Measurements from ENCODE around the gene USP22. TPM values are rescaled to one million over a fixed set of nuclear protein-coding genes. Genes with fewer than 3 reads are reported as not detected.
A peak's percentile ranks its signal among the peaks of the same experiment; 100 is the strongest.

USP22 gene
- total RNA-seq, 1 donor from 2014 or later, result 279 TPM

GRCh38 chr17:21035406-21035805 is 7.4 kb downstream of the USP22 start:
- peak overlapping the region; percentile 51 for H3K4me3 Mint-ChIP-seq
- peaks cover 38% of the 10 kb centered on the region for H3K36me3 Mint-ChIP-seq
- peaks cover 50% of the 10 kb centered on the region for H3K4me1 Mint-ChIP-seq (ENCODE audit: unreplicated experiment)
- H3K9me3 Mint-ChIP-seq, result no peaks in the 10 kb centered on the region
- H3K27ac Mint-ChIP-seq, result peak overlapping the region; percentile 42
- no peak for TF ChIP-seq CTCF (conservative IDR thresholded peaks at IDR 0.05)
- H3K27me3 Mint-ChIP-seq, result no peaks in the 10 kb centered on the region
- DNase-seq (ENCODE audit: extremely low spot score, unreplicated experiment), result no peak

GRCh38 chr17:21034340-21035235 is 8.2 kb downstream of the USP22 start:
- H3K4me3 Mint-ChIP-seq, result peak overlapping the region; percentile 1
- peaks cover 38% of the 10 kb centered on the region for H3K36me3 Mint-ChIP-seq
- peak overlapping the region; percentile 42 for H3K27ac Mint-ChIP-seq
- DNase-seq (ENCODE audit: extremely low spot score, unreplicated experiment), result no peak
- H3K27me3 Mint-ChIP-seq, result no peaks in the 10 kb centered on the region
- H3K9me3 Mint-ChIP-seq, result no peaks in the 10 kb centered on the region
- peaks cover 51% of the 10 kb centered on the region for H3K4me1 Mint-ChIP-seq (ENCODE audit: unreplicated experiment)
- TF ChIP-seq CTCF (conservative IDR thresholded peaks at IDR 0.05), result no peak

- Mint-ChIP-seq H3K27ac (no peak overlapping the region), H3K4me3 (no peak overlapping the region), H3K9me3 (no peaks in the 10 kb centered on the region), H3K4me1 (ENCODE audit: unreplicated experiment) (peaks cover 55% of the 10 kb centered on the region), H3K36me3 (peaks cover 38% of the 10 kb centered on the region), H3K27me3 (no peaks in the 10 kb centered on the region)
- no peak for DNase-seq (ENCODE audit: extremely low spot score, unreplicated experiment)
- TF ChIP-seq CTCF (conservative IDR thresholded peaks at IDR 0.05), result no peak
Observed at GRCh38 chr17:21033350-21033749, 9.5 kb downstream of the USP22 start.

GRCh38 chr17:21031756-21032396 is 10.9 kb downstream of the USP22 start:
- Mint-ChIP-seq H3K4me3 (no peak overlapping the region), H3K4me1 (ENCODE audit: unreplicated experiment) (peaks cover 45% of the 10 kb centered on the region), H3K36me3 (peaks cover 33% of the 10 kb centered on the region), H3K9me3 (no peaks in the 10 kb centered on the region), H3K27me3 (no peaks in the 10 kb centered on the region), H3K27ac (no peak overlapping the region)
- TF ChIP-seq CTCF (conservative IDR thresholded peaks at IDR 0.05), result no peak
- DNase-seq (ENCODE audit: extremely low spot score, unreplicated experiment), result no peak

- peaks cover 37% of the 10 kb centered on the region for H3K4me1 Mint-ChIP-seq (ENCODE audit: unreplicated experiment)
- no peaks in the 10 kb centered on the region for H3K27me3 Mint-ChIP-seq
- H3K4me3 Mint-ChIP-seq, result no peak overlapping the region
- no peak overlapping the region for H3K27ac Mint-ChIP-seq
- peaks cover 26% of the 10 kb centered on the region for H3K36me3 Mint-ChIP-seq
- no peak for DNase-seq (ENCODE audit: extremely low spot score, unreplicated experiment)
- TF ChIP-seq CTCF (conservative IDR thresholded peaks at IDR 0.05), result no peak
- no peaks in the 10 kb centered on the region for H3K9me3 Mint-ChIP-seq
Observed at GRCh38 chr17:21030375-21030774, 12.4 kb downstream of the USP22 start.

All from type B pancreatic cell (in vitro differentiated cells).